Measurements from ENCODE around the gene TECPR1. TPM values are rescaled to one million over a fixed set of nuclear protein-coding genes. Genes with fewer than 3 reads are reported as not detected.

Gene TECPR1
- total and polyA plus RNA-seq, 4 donors, result 16.7 to 73.6 (median 31.8) TPM

DNA sequence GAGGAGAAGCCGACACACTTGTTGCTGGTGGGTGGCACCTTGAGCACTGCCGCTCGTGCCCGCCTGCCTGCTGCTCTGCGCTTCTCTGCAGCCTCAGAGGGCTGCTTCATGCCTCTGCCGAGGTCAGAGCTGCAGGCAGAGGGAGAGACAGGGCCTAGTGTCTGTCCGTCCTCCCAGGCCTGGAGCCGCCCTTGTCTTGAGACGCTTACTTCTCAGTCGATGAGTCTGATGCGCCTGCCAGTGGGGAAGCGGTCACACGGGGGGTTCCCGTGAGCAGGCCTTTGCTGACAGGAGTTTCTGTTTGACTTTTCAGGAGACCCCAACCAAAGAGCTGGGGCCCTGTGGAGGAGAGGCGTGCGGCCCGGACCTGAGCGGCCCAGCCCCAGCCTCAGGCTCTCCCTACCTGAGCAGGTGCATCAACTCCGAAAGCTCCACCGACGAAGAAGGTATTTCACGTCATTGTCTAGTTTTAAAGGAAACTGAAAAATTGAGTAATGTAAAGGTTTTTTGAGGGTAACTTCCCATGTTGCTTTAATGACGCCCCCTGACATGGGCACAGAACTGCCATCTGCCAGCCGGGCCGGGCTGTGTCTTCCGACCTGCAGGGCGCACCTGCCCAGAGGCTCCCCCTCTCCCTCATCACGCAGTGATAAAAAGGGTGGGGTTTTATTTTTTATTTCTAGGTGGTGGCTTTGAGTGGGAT lies 48.6 kb downstream of the TECPR1 start:
- Histone ChIP-seq H3K36me3 (ENCODE audit: control insufficient read depth in 4 of 4, insufficient read depth in 4 of 4, low read length in 4 of 4) (peaks cover 0 to 30% (median 0%) of the 10 kb centered on the region in 4 donors), H3K9me3 (ENCODE audit: control insufficient read depth in 4 of 4, insufficient read depth in 3 of 4, low read length in 3 of 4) (no peaks in the 10 kb centered on the region), H3K4me1 (ENCODE audit: control insufficient read depth in 5 of 5, insufficient read depth in 5 of 5, low read length in 5 of 5) (peaks cover 0 to 3% (median 0%) of the 10 kb centered on the region in 5 donors), H3K9ac (ENCODE audit: insufficient read depth in 1 of 2, low read length in 2 of 2) (no peak overlapping the region), H3K27ac (ENCODE audit: low read depth in 1 of 2, low read length in 1 of 2) (no peak overlapping the region), H3K27me3 (ENCODE audit: control insufficient read depth in 3 of 3, insufficient read depth in 3 of 3, low read length in 2 of 3) (no peaks in the 10 kb centered on the region), H3K4me3 (no peak overlapping the region)
- TF ChIP-seq, protein P1, sequence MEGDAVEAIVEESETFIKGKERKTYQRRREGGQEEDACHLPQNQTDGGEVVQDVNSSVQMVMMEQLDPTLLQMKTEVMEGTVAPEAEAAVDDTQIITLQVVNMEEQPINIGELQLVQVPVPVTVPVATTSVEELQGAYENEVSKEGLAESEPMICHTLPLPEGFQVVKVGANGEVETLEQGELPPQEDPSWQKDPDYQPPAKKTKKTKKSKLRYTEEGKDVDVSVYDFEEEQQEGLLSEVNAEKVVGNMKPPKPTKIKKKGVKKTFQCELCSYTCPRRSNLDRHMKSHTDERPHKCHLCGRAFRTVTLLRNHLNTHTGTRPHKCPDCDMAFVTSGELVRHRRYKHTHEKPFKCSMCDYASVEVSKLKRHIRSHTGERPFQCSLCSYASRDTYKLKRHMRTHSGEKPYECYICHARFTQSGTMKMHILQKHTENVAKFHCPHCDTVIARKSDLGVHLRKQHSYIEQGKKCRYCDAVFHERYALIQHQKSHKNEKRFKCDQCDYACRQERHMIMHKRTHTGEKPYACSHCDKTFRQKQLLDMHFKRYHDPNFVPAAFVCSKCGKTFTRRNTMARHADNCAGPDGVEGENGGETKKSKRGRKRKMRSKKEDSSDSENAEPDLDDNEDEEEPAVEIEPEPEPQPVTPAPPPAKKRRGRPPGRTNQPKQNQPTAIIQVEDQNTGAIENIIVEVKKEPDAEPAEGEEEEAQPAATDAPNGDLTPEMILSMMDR (IDR thresholded peaks at IDR 0.05; ENCODE audit: control extremely low read depth, extremely low read depth), result no peak
- WGBS, 2 donors, result 91 to 94% methylated on average over 28 of the region's 28 CpGs
- no peak for DNase-seq
- no peak for ATAC-seq (ENCODE audit: insufficient read depth, low FRiP score)

- TF ChIP-seq, protein P1 (IDR thresholded peaks at IDR 0.05; ENCODE audit: control extremely low read depth, extremely low read depth), result no peak
- no peak overlapping the region for H3K4me3 ChIP-seq
- no peak overlapping the region for H3K9ac ChIP-seq (ENCODE audit: insufficient read depth in 1 of 2, low read length in 2 of 2)
- WGBS, 2 donors, result 39 to 68% methylated on average over 15 of the region's 15 CpGs
- no peaks in the 10 kb centered on the region for H3K27me3 ChIP-seq (ENCODE audit: control insufficient read depth in 3 of 3, insufficient read depth in 3 of 3, low read length in 2 of 3)
- H3K9me3 ChIP-seq (ENCODE audit: control insufficient read depth in 4 of 4, insufficient read depth in 3 of 4, low read length in 3 of 4), result no peaks in the 10 kb centered on the region
- H3K36me3 ChIP-seq (ENCODE audit: control insufficient read depth in 4 of 4, insufficient read depth in 4 of 4, low read length in 4 of 4), result peaks cover 0 to 30% (median 0%) of the 10 kb centered on the region in 4 donors
- H3K4me1 ChIP-seq (ENCODE audit: control insufficient read depth in 5 of 5, insufficient read depth in 5 of 5, low read length in 5 of 5), result peaks cover 0 to 3% (median 0%) of the 10 kb centered on the region in 5 donors
- DNase-seq (no peak), ATAC-seq (ENCODE audit: insufficient read depth, low FRiP score) (peak; percentile 34)
- H3K27ac ChIP-seq (ENCODE audit: low read depth in 1 of 2, low read length in 1 of 2), result no peak overlapping the region
Observed at GRCh38 chr7:98202367-98203195, 49.5 kb downstream of the TECPR1 start.

DNA sequence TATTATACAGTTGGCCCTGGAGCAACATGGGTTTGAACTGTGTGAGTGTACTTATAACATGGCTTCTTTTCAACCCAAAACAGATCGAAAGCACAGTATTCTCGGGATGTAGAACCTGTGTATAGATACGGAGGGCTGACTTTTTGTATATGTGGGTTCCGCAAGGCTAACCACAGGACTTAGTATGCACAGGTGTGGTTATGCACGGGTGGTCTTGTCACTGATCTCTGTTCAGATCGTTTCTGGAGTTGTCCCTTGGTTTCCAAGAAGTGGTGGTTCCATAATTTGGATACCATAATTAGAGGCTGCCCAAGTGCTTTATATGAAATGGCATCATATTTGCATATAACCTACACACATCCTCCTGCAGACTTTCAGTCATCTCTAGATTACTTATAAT lies 51.7 kb downstream of the TECPR1 start:
- Histone ChIP-seq H3K4me3 (no peak overlapping the region), H3K36me3 (ENCODE audit: control insufficient read depth in 4 of 4, insufficient read depth in 4 of 4, low read length in 4 of 4) (peaks cover 0 to 18% (median 3%) of the 10 kb centered on the region in 4 donors), H3K9me3 (ENCODE audit: control insufficient read depth in 4 of 4, insufficient read depth in 3 of 4, low read length in 3 of 4) (no peaks in the 10 kb centered on the region), H3K9ac (ENCODE audit: insufficient read depth in 1 of 2, low read length in 2 of 2) (no peak overlapping the region), H3K27ac (ENCODE audit: low read depth in 1 of 2, low read length in 1 of 2) (no peak overlapping the region), H3K27me3 (ENCODE audit: control insufficient read depth in 3 of 3, insufficient read depth in 3 of 3, low read length in 2 of 3) (no peaks in the 10 kb centered on the region), H3K4me1 (ENCODE audit: control insufficient read depth in 5 of 5, insufficient read depth in 5 of 5, low read length in 5 of 5) (peaks cover 0 to 3% (median 0%) of the 10 kb centered on the region in 5 donors)
- TF ChIP-seq, protein P1 (IDR thresholded peaks at IDR 0.05; ENCODE audit: control extremely low read depth, extremely low read depth), result no peak
- 91 to 92% methylated on average over 6 of the region's 6 CpGs for WGBS, 2 donors
- no peak for ATAC-seq (ENCODE audit: insufficient read depth, low FRiP score)
- no peak for DNase-seq
